HG03565 (cell line): ENCODE results near the gene DNAJC4.

Experiments
- ATAC-seq: cut with Tn5 transposase; IDR thresholded peaks from one replicate; pipeline ENCODE4 v1.9.1; 2021; ENCODE audit warnings: mild to moderate bottlenecking, moderate library complexity; ENCODE audit not compliant: unreplicated experiment

The DNAJC4 gene

GRCh38 chr11:64255135-64256128 lies 25.1 kb downstream of the DNAJC4 start:
- ATAC-seq = no peak

- ATAC-seq = no peak
Measured at GRCh38 chr11:64256300-64256699, 26.0 kb downstream of the DNAJC4 start.

- no peak for ATAC-seq
Measured at GRCh38 chr11:64258356-64258755, 28.0 kb downstream of the DNAJC4 start.

- ATAC-seq = no peak
Measured at GRCh38 chr11:64258946-64259532, 28.7 kb downstream of the DNAJC4 start.

GRCh38 chr11:64259533-64260067 lies 29.3 kb downstream of the DNAJC4 start:
- ATAC-seq = no peak

- ATAC-seq = no peak
Measured at GRCh38 chr11:64260147-64260708, 29.9 kb downstream of the DNAJC4 start.

GRCh38 chr11:64261556-64262080 lies 31.3 kb downstream of the DNAJC4 start:
- no peak for ATAC-seq

- no peak for ATAC-seq
Measured at GRCh38 chr11:64262271-64263002, 32.1 kb downstream of the DNAJC4 start.

- no peak for ATAC-seq
Measured at GRCh38 chr11:64263021-64263946, 32.9 kb downstream of the DNAJC4 start.

GRCh38 chr11:64263947-64264317 lies 33.6 kb downstream of the DNAJC4 start:
- no peak for ATAC-seq

- no peak for ATAC-seq
Measured at GRCh38 chr11:64264371-64264852, 34.1 kb downstream of the DNAJC4 start.

- no peak for ATAC-seq
Measured at GRCh38 chr11:64265176-64266160, 35.1 kb downstream of the DNAJC4 start.

GRCh38 chr11:64266339-64266738 lies 36.0 kb downstream of the DNAJC4 start:
- no peak for ATAC-seq

- no peak for ATAC-seq
Measured at GRCh38 chr11:64267207-64267945, 37.0 kb downstream of the DNAJC4 start.

- ATAC-seq = no peak
Measured at GRCh38 chr11:64268025-64268892, 37.9 kb downstream of the DNAJC4 start.

GRCh38 chr11:64268893-64269539 lies 38.7 kb downstream of the DNAJC4 start:
- peak; percentile 4 for ATAC-seq
